Endothelial cell of coronary artery (primary cell): ENCODE data around the gene FXYD4. TPM values are rescaled to one million over a fixed set of nuclear protein-coding genes. Genes with fewer than 3 reads are reported as not detected.

Source experiments
- total RNA-seq: library from RNA; depleted of rRNA; stranded (reverse); fragments of >200 nt; gene quantifications from 2 replicates; pipeline ENCODE4 v1.2.3, GENCODE V29; 2014

FXYD4 gene
- not detected in 2 replicates for total RNA-seq

GRCh38 chr10:43371418-43371817, at the start of gene FXYD4:
FXYD4 (plus strand) TSS chr10:43371636; CDS start chr10:43373747, 2,111 bp downstream.

GRCh38 chr10:43408710-43409384, 37.4 kb downstream of the FXYD4 start, which contains the start of gene HNRNPF:
HNRNPF (minus strand) TSS chr10:43409186; CDS start chr10:43387884, 21,302 bp downstream.

Other genes starting within 250 kb of the FXYD4 start
- 10.9 and 15.0 TPM in 2 replicates for gene CSGALNACT2, start 233.2 kb upstream of the FXYD4 start, total RNA-seq
- 0.36 and 0.94 TPM in 2 replicates for gene RASGEF1A, start 104.6 kb upstream of the FXYD4 start, total RNA-seq
- gene HNRNPF, start 37.5 kb downstream of the FXYD4 start, total RNA-seq, result 268 and 299 TPM in 2 replicates
- gene ZNF487, start 65.5 kb downstream of the FXYD4 start, total RNA-seq, result 1.6 and 3.1 TPM in 2 replicates
- gene ZNF239, start 203.0 kb downstream of the FXYD4 start, total RNA-seq, result 0.99 and 2.9 TPM in 2 replicates
- 1.3 and 2.6 TPM in 2 replicates for gene ZNF485, start 234.8 kb downstream of the FXYD4 start, total RNA-seq